GM21576 (cell line): ENCODE measurements around the gene C1QTNF6.
"Not testable (repeated sequence)": the region's sequence is repeated elsewhere in the genome, so short reads cannot be mapped to it uniquely, and the experiment has no call there.

Source experiments
- ATAC-seq: cut with Tn5 transposase; IDR thresholded peaks from one replicate; pipeline ENCODE4 v1.9.1; 2021; ENCODE audit warnings: mild to moderate bottlenecking, moderate library complexity; ENCODE audit not compliant: unreplicated experiment

Gene C1QTNF6

GRCh38 chr22:37187891-37188761 is at the start of gene C1QTNF6:
TSS of gene C1QTNF6 (minus strand) at chr22:37188247. CDS start at chr22:37188213, 34 bp downstream.
- ATAC-seq, result no peak

- ATAC-seq, result no peak
Observed at GRCh38 chr22:37235897-37236607, 48.0 kb upstream of the C1QTNF6 start.

GRCh38 chr22:37234736-37235711 is 47.0 kb upstream of the C1QTNF6 start:
- no peak for ATAC-seq

- no peak for ATAC-seq
Observed at GRCh38 chr22:37233751-37234631, 45.9 kb upstream of the C1QTNF6 start.

GRCh38 chr22:37233371-37233750 is 45.3 kb upstream of the C1QTNF6 start:
- not testable (repeated sequence) for ATAC-seq

GRCh38 chr22:37232140-37232998 is 44.3 kb upstream of the C1QTNF6 start:
- no peak for ATAC-seq

GRCh38 chr22:37231406-37232139 is 43.5 kb upstream of the C1QTNF6 start:
- no peak for ATAC-seq

- peak; percentile 40 for ATAC-seq
Observed at GRCh38 chr22:37230673-37231405, 42.8 kb upstream of the C1QTNF6 start.

GRCh38 chr22:37229805-37230672 is 42.0 kb upstream of the C1QTNF6 start:
- ATAC-seq, result peak; percentile 33

- no peak for ATAC-seq
Observed at GRCh38 chr22:37229012-37229804, 41.2 kb upstream of the C1QTNF6 start.

- ATAC-seq, result no peak
Observed at GRCh38 chr22:37228106-37229011, 40.3 kb upstream of the C1QTNF6 start.

GRCh38 chr22:37226514-37226913 is 38.5 kb upstream of the C1QTNF6 start:
- ATAC-seq, result no peak

GRCh38 chr22:37226087-37226486 is 38.0 kb upstream of the C1QTNF6 start:
- no peak for ATAC-seq

GRCh38 chr22:37225481-37225880 is 37.4 kb upstream of the C1QTNF6 start:
- no peak for ATAC-seq
